Heart left ventricle (tissue), 16 donors: Measurements from ENCODE around the gene IGHMBP2. TPM values are rescaled to one million over a fixed set of nuclear protein-coding genes. Genes with fewer than 3 reads are reported as not detected.
A peak's percentile ranks its signal among the peaks of the same experiment; 100 is the strongest.

ENCODE experiments used
- ATAC-seq, 4 donors: fragments of 200-7000 bp; cut with Tn5 transposase; one replicate each; pipeline ENCODE4 v1.9.1; 2020 to 2022; ENCODE audit warnings: moderate library complexity in 4 of 4, mild to moderate bottlenecking in 3 of 4, moderate number of reproducible peaks in 1 of 4
- DNase-seq, 5 donors: peaks; one replicate each; pipeline ENCODE4 v3.0.0-alpha.2; 2020
- H3K27ac ChIP-seq, 12 donors: fragments of 200-600 bp; sonication (generic) in 4 of 12; one replicate each; pipeline versions ENCODE4 v1.5.0 to v1.8.0; 2016 to 2022; ENCODE audit warnings: mild to moderate bottlenecking in 2 of 12
- H3K27me3 ChIP-seq, 9 donors: fragments of 200-600 bp; sonication (generic) in 2 of 9; one replicate each; pipeline versions ENCODE4 v1.5.1 to v1.8.0; 2016 to 2022; ENCODE audit warnings: mild to moderate bottlenecking in 3 of 9
- H3K36me3 ChIP-seq, 9 donors: fragments of 200-600 bp; sonication (generic) in 2 of 9; one replicate each; pipeline versions ENCODE4 v1.5.0 to v1.8.0; 2018 to 2022; ENCODE audit warnings: mild to moderate bottlenecking in 2 of 9
- H3K4me1 ChIP-seq, 12 donors: fragments of 200-600 bp; sonication (generic) in 4 of 12; one replicate each; pipeline versions ENCODE4 v1.5.0 to v1.8.0; 2016 to 2022; ENCODE audit warnings: mild to moderate bottlenecking in 3 of 12
- H3K4me3 ChIP-seq, 12 donors: fragments of 200-600 bp; sonication (generic) in 4 of 12; one replicate each; pipeline versions ENCODE4 v1.5.0 to v1.8.0; 2017 to 2022; ENCODE audit warnings: mild to moderate bottlenecking in 9 of 12, moderate library complexity in 4 of 12
- H3K9me3 ChIP-seq, 12 donors: fragments of 200-600 bp; sonication (generic) in 4 of 12; one replicate each; pipeline versions ENCODE4 v1.5.0 to v1.8.0; 2016 to 2022; ENCODE audit warnings: mild to moderate bottlenecking in 1 of 12
- CTCF ChIP-seq, 12 donors: fragments of 200-600 bp; sonication (generic) in 4 of 12; IDR thresholded peaks; one replicate each; pipeline versions ENCODE4 v1.5.0 to v1.8.0; 2018 to 2022; ENCODE audit warnings: antibody characterized with exemption in 12 of 12, mild to moderate bottlenecking in 5 of 12
- POLR2A ChIP-seq, 2 donors: fragments of 450-650 bp; IDR thresholded peaks; one replicate each; pipeline ENCODE4 v1.6.1; 2017; ENCODE audit warnings: antibody characterized with exemption in 2 of 2, mild to moderate bottlenecking in 2 of 2, moderate library complexity in 2 of 2
- WGBS, 4 donors: extraction: QIAGEN DNeasy Blood & Tissue Kit in 2 of 4; methylation state at CpG; one replicate each; pipeline versions ENCODE4 v1.1.5 to v1.1.7; 2013 to 2018; 5-methylcytosine and 5-hydroxymethylcytosine counted together
- intact Hi-C, 10 donors: fragments of 100-400 bp; cut with DNase I; formaldehyde crosslinking; loops; one replicate each; pipeline versions ENCODE4 v1.11.1 to v1.14.2; 2022
- polyA plus RNA-seq, 2 donors: library from polyadenylated mRNA; stranded (reverse); fragments of 200-250 nt; gene quantifications; one replicate each; pipeline ENCODE4 v1.2.3, GENCODE V29; 2013
- total RNA-seq, 9 donors: library from RNA; depleted of rRNA in 2 of 9; stranded (reverse); fragments of >200 nt in 2 of 9; fragmentation: NEBNext Ultra II Directional in 3 of 9; extraction: Animal tissue kit (Norgen Biotek cat#: 25700) in 3 of 9; gene quantifications; one replicate each; pipeline versions ENCODE4 v1.1.0 to v1.2.4, GENCODE V29; 2016 to 2023
- donor health status: ischemic (EF 13 %, LVEDD 7.1; RV severe dilation, severe dysfunction).
- donor health status: healthy with polysubstance abuse.
- donor health status: DM: no; HTN: yes; CAD: no.
- donor health status: DM: no; HTN: no; CAD: no.
- donor health status: ischemic (EF 25% LVEDD 6.9; RV normal size, moderate dysfunction).
- donor health status: ischemic (EF 25% LVEDD 5.7; RV mildly dilated, moderate dysfunction).
- donor health status: healthy.
- donor health status: DM: yes; HTN: yes; CAD: no.
- donor health status: ischemic (EF 35%, LVEDD 5.7; RV mildly dilated, moderate dysfunction).
- donor health status: nonischemic (EF 11% LVEDD 7.7; RV severe dilation, severe dysfunction).
- donor health status: DM: yes; HTN: yes; CAD: no.
- donor health status: PGD.
- donor health status: ischemic (EF 29% LVEDD 5.4; RV normal size, mild dysfunction).
- donor health status: nonischemic (EF 23%, LVEDD 6.1; RV moderate dilation, normal function).

IGHMBP2 gene
- total and polyA plus RNA-seq, 11 donors: 8.3 to 18.9 (median 12.6) TPM

GRCh38 chr11:68932358-68932757 is 28.7 kb downstream of the IGHMBP2 start:
- Histone ChIP-seq H3K27me3 (no peaks in the 10 kb centered on the region), H3K4me3 (no peak overlapping the region), H3K36me3 (peaks cover 0 to 79% (median 68%) of the 10 kb centered on the region in 9 donors), H3K9me3 (no peaks in the 10 kb centered on the region), H3K4me1 (peaks cover 11 to 26% (median 21%) of the 10 kb centered on the region in 12 donors), H3K27ac (peak overlapping the region in 1 of 12 donors; percentile 85)
- WGBS, 4 donors: 94 to 97% (median 96%) methylated on average over 3 to 7 of the region's 7 CpGs
- intact Hi-C loops: loop anchor here in 1 of 10 donors (10.0 kb wide), 1 partner anchor 152 kb away; no protein-coding TSS in a partner anchor
- ATAC-seq (no peak), DNase-seq (no peak)
- TF ChIP-seq CTCF (IDR thresholded peaks at IDR 0.05): no peak
- TF ChIP-seq POLR2A (IDR thresholded peaks at IDR 0.05): no peak

GRCh38 chr11:68932933-68933577 is 29.4 kb downstream of the IGHMBP2 start:
- H3K36me3 ChIP-seq: peaks cover 0 to 83% (median 75%) of the 10 kb centered on the region in 9 donors
- H3K4me1 ChIP-seq: peaks cover 6 to 19% (median 14%) of the 10 kb centered on the region in 12 donors
- TF ChIP-seq POLR2A (IDR thresholded peaks at IDR 0.05): no peak
- TF ChIP-seq CTCF (IDR thresholded peaks at IDR 0.05): no peak
- no peaks in the 10 kb centered on the region for H3K9me3 ChIP-seq
- ATAC-seq (no peak), DNase-seq (peak in 1 of 5 donors; percentile 49)
- H3K27me3 ChIP-seq: no peaks in the 10 kb centered on the region
- 94 to 97% (median 97%) methylated on average over 24 of the region's 24 CpGs for whole genome bisulfite sequencing, 4 donors
- H3K27ac ChIP-seq: peak overlapping the region in 1 of 12 donors; percentile 85
- intact Hi-C loops: loop anchor here in 1 of 10 donors (10.0 kb wide), 1 partner anchor 152 kb away; no protein-coding TSS in a partner anchor
- no peak overlapping the region for H3K4me3 ChIP-seq

GRCh38 chr11:68933605-68934320 is 30.1 kb downstream of the IGHMBP2 start:
- Histone ChIP-seq H3K27ac (peak overlapping the region in 1 of 12 donors; percentile 85), H3K27me3 (no peaks in the 10 kb centered on the region), H3K4me1 (peaks cover 0 to 12% (median 8%) of the 10 kb centered on the region in 12 donors), H3K9me3 (no peaks in the 10 kb centered on the region), H3K4me3 (no peak overlapping the region), H3K36me3 (peaks cover 0 to 84% (median 80%) of the 10 kb centered on the region in 9 donors)
- 86 to 91% (median 89%) methylated on average over 16 to 17 of the region's 17 CpGs for WGBS, 4 donors
- no peak for TF ChIP-seq CTCF (IDR thresholded peaks at IDR 0.05)
- no peak for TF ChIP-seq POLR2A (IDR thresholded peaks at IDR 0.05)
- intact Hi-C loops: loop anchor here in 1 of 10 donors (10.0 kb wide), 1 partner anchor 151 kb away; no protein-coding TSS in a partner anchor
- DNase-seq (peak in 1 of 5 donors; percentile 51), ATAC-seq (no peak)

GRCh38 chr11:68934321-68934645 is 30.6 kb downstream of the IGHMBP2 start:
- peaks cover 0 to 7% (median 3%) of the 10 kb centered on the region in 12 donors for H3K4me1 ChIP-seq

More at GRCh38 chr11:68934321-68934645, 30.6 kb downstream of the IGHMBP2 start:
- Histone ChIP-seq H3K36me3 (peaks cover 0 to 85% (median 80%) of the 10 kb centered on the region in 9 donors), H3K9me3 (no peaks in the 10 kb centered on the region), H3K4me3 (no peak overlapping the region), H3K27ac (peak overlapping the region in 1 of 12 donors; percentile 85), H3K27me3 (no peaks in the 10 kb centered on the region)
- peak in 1 of 5 donors; percentile 51 for DNase-seq
- WGBS, 4 donors: 92 to 97% (median 95%) methylated on average over 12 of the region's 12 CpGs
- TF ChIP-seq POLR2A (IDR thresholded peaks at IDR 0.05): no peak
- no peak for TF ChIP-seq CTCF (IDR thresholded peaks at IDR 0.05)
- ATAC-seq: no peak
- intact Hi-C loops: loop anchor here in 1 of 10 donors (10.0 kb wide), 1 partner anchor 151 kb away; no protein-coding TSS in a partner anchor
